GM11168 (cell line): ENCODE measurements around the gene ANGPTL4.

ENCODE experiments used
- in situ Hi-C: fragments of 300-500 bp; cut with MboI; formaldehyde crosslinking; loops from one replicate; pipeline ENCODE4 v1.12.0; 2022; ENCODE audit warnings: low sequenced_read_pairs; ENCODE audit not compliant: unreplicated experiment

ANGPTL4 gene

DNA sequence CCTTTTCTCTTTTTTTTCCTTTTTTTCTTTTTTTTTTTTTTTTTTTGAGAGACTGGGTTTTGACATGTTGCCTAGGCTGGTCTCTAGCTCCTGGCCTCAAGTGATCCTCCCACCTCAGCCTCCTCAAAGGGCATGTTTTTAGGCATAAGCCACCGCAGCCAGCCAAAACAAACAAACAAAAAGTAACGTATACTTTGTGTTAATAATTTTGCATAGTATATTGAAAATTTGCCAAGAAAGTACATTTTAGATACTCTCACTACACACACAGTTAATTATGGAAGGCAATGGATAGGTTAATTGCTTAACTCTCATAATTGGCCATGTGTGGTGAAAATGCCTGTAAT is 24.6 kb downstream of the ANGPTL4 start:
- in situ Hi-C loops = no loop called here

DNA sequence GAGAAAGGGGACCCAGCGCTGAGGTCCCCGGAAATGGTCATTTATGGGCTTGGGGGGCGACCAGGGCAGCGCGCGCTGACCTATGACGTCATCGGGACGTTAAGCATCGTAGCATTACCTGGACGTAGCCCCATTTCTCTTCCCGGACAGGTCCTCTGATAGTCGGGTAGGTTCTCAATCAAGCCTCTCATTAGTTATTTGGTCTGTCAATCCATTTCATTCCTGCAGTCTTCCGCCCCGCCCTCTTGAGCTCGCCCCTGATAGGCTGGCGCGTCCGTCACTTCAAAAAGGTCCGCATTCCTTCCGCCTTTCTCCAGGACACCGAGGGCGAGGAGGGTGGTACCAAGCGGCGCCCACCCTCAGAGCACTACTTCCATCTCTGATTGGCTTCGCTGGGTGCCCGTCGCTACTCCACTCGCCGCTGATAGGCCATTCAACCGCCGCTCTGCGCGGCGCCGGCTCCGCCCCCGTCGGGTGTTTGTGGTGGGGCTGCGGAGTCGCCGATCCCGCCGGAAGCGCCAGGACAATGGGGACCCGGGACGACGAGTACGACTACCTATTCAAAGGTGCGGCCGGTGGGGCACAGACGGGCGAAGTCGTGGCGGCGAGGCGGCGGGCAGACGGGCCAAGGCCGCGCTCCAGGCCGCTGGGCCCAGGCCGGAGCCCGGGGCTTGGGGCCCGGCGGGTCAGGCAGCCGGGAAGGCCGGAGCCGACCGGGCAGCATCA is 26.1 kb downstream of the ANGPTL4 start, which contains the start of gene RAB11B:
RAB11B (plus strand) TSS at position 470 of the 726 bp plus-strand sequence; CDS start at position 527, 57 bp downstream.
- in situ Hi-C loops = no loop called here

DNA sequence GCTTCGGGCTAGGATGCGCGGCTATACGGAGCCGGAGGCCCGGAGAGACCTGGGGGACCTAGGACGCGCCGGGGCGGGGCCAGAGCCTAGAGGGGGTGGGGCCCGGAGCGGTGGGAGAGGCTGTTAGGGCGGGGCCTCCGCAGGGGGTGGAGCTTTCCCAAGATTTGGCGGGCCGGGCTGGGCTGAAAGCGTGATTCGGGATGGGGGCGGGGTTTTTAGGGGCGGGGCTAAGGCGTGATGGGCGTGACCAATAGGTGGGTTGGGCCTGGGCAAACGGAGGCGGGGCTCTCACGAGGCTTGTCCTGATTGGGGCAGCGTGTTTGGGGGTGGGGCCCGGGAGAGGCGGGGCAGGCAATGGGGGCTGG is 26.6 kb downstream of the ANGPTL4 start:
- in situ Hi-C loops = no loop called here

DNA sequence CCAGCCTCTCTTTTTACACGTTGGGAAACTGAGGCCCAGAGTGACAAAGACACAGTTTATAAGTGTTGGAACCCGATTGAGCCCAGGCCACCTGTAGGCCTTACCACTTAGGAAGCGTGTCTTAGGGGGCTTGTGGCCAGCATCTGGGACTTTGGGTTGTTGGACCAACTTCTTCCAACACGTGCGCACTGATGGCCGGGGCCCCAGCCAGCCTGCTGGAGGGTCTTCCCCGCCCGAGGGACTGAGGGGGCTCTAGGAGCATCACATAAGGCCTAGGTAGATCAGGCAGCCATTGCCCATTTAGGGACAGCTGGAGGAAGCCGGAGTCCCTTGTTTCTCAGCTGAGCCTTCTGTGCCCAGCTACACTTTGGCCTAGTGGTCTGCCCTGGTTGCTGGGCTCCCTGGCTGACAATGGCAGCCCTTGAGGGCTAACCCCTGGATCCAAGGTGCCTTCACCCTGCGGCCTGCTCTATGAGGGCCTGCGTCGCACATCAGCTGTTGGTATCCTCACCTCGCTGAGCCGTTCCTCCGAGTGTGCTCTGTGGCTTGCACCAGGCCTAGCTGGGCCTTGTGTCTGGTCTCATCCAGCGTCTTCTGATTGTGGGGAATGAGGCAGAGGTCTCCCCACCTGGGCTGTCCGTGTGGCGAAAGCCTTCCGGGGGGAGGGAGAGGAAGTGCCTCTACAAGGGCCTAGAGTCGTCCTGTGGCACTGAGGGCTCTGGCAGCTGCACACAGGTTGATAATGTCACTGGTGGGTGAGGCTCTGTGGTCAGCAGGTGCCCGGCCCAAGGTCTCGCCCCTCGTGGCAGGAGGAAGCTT is 27.5 kb downstream of the ANGPTL4 start:
- in situ Hi-C loops = no loop called here

DNA sequence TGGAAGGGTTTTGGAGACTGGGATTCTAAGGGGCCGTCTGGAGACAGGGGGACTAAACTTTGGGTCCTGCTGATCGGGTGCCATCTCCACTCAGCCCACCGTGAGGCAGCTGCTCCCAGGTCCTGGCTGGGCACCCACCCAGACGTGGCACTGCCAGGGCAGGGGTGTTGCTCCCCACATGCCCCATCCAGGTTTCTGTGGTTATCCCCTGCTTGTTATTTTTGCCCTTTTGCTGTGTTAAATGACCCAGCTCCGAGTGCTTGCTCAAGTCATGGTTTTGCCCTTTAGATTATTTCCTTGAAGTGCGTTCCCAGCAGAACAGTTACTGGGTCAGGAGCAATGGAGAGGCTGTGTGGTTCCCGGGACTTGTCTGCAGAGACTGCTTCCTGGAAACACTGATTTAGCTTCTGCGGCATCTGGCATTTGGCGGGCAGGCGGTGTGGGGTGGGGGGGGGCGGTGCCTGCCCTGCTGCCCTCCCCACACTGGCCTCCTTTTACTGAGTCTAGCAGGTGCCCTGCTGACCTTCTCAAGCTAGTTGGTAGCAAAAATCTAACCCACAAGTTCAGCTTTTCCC is 28.1 kb downstream of the ANGPTL4 start:
- in situ Hi-C loops = no loop called here

DNA sequence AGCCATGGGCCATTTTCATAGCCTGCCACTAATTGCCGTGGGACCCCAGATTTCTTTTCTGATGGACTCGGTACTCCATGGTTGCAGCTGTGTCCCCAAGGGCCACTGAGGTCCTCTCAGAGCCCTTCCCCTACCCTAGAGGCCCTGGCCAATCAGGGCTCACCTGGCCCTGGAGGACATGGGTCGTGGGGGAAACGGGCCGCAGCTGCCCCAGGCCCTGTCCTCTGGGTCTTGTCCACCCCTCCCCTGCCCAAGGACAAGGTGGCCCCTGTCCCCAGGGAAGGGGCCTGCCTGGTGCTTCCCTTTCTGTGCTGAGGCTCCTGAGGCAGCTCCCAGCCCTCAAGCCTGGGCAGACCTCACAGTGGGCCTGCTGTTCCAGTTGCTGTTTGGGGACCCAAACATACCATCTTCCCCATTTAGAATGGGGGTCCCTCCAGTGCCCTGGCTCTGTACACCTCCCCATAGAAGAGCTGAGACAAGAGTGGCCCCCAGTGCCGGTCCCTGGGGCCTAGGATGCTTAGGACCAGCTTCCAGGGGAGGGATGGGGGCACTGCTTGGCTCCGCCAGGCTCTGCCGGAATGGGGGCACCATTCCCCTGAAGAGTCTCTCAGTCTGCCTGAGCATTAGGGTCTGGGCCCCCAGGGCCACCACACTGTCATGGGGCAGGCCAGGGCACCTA is 29.4 kb downstream of the ANGPTL4 start:
- in situ Hi-C loops = no loop called here

DNA sequence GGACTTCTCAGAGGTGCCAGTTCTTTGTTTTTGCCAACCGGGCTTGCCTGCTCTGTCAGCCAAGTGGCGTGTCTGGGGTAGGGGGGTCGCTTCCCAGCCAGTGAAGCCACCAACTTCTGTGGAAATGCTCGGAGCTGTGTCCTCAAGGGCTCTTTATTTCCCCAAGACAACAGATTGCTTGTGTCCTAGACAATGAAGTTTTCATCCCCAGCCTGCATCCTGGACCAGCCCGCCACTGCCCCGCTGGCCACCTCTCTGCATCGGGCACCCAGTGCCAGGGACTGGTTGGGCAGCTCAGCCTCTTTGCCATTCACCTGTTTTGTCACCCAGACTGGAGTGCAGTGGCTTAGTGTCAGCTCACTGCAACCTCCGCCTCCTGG is 29.9 kb downstream of the ANGPTL4 start:
- in situ Hi-C loops = no loop called here

DNA sequence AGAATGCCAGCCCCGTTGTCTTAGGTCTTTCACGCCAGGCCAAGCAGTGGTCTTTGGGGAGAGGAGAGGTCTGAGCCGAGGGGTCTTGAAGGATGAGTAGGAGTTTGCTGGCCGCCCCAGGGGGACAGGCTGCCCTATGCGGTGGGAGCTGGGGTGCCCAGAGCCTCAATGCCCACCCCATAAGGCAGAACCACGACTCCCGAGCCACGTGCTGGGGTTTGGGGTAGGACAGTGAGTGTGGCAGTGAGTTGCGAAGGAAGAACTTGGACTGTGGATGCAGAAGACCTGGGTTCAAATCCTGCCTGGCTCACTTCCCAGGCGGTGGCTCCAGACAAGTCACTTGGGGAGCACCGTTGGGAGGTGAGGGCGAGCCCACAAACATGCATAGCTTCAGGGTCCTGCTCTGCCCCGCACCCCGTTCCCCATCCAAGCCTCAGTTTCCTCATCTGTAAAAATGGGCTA is 31.7 kb downstream of the ANGPTL4 start:
- in situ Hi-C loops = no loop called here

DNA sequence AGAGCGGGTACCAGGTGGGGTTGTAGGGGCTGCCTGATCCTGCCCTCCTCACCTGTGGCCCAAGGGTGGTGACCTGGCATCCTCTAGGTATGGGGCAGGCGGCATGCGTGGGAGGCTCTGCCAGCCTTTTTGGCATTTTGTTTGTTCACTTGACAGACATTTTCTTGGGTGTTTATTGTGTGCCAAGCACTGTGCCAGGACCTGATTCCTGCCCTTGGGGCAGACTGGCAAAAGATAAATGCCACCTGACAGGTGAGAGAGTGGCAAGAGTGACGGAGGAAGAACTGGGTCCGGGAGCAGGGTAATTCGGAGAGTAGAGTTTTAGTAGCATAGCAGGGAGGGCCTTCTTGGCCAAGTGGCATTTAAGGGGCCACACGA is 32.2 kb downstream of the ANGPTL4 start:
- in situ Hi-C loops = no loop called here

DNA sequence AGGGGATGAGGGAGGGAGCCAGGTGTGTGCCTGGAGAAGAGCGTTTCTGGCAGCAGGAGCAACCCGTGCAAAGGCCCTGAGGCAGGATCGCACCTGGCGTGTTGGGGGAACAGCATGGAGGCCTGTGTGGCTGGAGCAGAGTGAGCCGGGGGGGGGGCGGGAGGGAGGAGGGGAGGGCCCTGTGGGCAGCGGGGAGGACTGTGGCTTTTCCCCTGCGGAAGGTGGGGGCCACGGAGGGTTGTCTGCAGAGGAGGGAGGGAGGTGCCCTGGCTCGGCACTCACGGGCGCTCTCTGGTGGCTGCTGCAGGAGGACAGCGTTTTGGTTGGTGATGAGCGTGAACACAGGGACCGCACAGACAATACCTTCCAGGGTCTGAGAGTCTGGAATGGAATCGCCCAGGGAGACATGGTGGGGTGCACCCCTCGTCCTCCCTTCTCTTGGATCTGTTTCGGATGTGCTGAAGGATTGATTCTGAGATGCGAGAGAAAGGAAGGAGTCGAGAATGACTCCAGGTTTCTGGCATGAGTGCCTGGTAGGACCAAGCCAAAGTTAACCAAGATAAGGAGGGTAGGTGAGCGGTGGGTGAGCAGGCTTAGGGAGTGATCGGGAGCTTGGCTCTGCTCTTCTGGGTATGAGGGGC is 32.7 kb downstream of the ANGPTL4 start:
- in situ Hi-C loops = no loop called here

DNA sequence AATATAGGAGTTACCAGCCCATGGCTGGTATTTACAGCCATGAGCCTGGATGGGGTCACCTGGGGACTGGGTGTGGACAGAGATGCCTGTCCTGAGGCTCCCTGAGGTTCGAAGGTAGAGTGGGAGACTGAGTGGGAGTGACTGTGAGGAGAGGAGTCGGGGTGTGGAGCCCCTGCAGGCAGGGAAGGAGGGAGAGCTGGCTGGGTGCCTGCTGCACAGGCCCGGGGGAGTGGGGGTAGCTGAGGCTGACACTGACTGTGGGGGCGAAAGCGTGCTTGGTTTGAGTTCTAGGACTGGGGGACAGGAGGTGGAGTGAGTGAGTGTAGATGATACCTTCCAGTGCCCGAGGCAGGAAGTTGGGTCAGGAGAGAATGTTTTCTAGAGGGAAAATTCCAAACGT is 33.3 kb downstream of the ANGPTL4 start:
- in situ Hi-C loops = no loop called here

DNA sequence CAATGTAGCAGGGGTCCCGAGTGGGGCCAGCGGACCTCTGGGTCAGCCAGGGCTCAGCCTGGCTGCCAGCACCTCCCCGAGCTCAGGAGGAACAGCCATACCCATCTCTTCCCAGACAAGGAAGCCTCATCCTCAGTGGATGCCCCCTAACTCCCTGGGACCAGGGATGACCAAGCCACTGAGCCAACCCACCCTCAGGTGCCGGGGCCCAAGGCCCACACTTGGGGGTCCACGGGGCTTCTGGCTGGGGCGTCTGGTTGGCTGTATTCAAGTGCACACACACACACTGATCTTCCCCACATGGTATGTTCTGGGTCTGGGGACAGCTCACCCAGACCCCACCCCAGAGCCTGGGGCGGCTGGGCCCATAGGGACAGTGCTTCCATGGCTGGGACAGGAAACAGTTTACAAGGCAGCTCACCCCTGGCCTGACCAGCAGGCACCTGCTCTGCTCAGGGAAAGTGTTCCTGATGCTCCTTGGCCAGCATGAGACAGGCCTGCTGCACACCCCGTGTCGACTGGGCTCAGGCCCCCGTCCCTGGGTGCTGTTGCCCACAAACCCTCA is 33.9 kb downstream of the ANGPTL4 start:
- in situ Hi-C loops = no loop called here

DNA sequence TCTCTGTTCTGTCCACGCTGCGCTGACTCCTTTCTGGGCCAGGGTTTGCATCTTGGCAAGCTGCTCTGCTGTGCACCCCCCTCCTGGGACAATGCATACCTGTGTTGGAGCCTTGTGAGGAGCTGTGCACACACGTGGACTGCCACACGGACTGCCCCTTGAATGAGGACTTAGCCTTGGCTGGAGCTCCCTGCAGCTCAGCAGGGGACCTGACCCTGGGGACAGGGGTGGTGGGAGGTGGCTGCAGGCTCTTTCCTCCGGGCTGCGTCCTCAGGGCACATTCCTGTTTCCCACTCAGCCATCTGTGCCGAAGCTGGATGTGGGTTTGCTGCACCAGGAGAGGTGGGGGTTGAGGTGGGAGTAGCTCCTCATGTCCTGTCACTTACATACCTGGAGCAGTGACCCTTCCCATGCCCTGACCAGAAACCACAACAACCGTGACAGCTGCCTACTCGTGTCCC is 34.4 kb downstream of the ANGPTL4 start:
- in situ Hi-C loops = no loop called here

DNA sequence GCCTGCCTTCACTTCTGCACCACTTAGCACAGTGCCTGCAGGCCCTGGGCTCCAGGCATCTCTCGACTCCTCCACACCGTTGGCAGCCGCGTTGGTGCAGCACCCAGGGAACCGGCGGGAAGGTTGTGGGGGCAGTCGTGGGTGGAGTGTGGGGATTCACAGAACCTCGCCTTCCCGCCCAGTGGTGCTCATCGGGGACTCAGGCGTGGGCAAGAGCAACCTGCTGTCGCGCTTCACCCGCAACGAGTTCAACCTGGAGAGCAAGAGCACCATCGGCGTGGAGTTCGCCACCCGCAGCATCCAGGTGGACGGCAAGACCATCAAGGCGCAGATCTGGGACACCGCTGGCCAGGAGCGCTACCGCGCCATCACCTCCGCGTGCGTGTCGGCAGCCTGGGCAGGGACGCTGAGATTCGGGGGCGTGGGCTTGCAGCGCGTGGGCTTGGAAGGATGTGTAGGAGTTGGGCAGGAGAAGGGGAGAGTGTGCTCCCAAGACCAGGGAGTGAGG is 35.8 kb downstream of the ANGPTL4 start:
- in situ Hi-C loops = no loop called here

DNA sequence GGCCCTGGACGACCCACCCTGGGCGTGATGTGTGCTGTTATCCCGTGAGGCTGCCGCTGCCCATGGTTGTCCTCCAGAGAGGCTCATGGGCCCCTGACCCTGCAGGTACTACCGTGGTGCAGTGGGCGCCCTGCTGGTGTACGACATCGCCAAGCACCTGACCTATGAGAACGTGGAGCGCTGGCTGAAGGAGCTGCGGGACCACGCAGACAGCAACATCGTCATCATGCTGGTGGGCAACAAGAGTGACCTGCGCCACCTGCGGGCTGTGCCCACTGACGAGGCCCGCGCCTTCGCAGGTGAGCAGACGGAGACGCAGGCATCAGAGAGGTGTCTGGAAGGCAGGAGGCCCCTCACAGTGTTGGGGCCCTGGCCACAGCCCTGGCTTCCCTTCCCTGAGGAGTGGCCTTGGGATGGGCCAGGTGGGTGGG is 38.0 kb downstream of the ANGPTL4 start:
- in situ Hi-C loops = no loop called here

DNA sequence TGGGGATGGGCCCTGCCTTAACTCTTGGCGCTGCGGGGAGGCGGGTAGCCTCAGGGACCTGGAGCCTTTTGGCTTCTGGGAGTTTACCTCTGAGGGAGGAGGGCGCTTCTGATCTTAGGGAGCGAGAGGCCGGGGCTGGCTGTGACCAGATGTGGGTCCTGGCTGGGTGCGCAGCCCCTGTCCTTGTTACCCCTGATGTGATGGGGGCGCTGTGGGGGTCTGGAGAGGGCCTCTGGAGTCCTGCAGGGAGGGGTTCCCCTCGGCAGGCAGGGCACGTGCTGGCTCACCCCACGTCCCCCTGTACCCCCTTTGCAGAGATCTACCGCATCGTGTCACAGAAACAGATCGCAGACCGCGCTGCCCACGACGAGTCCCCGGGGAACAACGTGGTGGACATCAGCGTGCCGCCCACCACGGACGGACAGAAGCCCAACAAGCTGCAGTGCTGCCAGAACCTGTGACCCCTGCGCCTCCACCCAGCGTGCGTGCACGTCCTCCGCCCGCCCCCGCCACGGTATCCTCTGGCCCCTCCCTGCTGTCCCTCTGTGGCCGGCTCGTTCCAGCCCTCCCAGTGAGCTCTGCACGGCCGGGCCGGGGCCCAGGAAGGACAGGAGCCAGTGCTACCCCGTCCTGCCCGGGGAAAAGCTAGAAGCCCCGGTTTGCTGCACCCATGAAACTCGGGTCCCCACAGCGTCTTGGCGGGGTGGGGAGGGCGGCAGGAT is 39.3 kb downstream of the ANGPTL4 start:
- in situ Hi-C loops = no loop called here

DNA sequence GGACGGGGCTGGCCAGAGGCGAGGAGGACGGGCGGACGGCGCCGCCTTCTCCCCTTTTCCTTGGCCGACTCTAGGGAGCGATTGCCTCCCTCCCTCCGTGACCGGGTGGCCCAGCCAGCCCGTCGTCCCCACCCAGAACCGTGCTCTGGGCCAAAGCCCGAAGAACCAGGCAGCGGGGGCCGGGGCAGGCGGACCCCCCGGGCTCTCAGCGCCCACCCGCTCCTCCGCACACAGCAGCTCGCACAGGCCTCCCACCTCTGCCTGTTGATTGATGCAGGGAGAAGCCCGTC is 39.8 kb downstream of the ANGPTL4 start:
- in situ Hi-C loops = no loop called here

DNA sequence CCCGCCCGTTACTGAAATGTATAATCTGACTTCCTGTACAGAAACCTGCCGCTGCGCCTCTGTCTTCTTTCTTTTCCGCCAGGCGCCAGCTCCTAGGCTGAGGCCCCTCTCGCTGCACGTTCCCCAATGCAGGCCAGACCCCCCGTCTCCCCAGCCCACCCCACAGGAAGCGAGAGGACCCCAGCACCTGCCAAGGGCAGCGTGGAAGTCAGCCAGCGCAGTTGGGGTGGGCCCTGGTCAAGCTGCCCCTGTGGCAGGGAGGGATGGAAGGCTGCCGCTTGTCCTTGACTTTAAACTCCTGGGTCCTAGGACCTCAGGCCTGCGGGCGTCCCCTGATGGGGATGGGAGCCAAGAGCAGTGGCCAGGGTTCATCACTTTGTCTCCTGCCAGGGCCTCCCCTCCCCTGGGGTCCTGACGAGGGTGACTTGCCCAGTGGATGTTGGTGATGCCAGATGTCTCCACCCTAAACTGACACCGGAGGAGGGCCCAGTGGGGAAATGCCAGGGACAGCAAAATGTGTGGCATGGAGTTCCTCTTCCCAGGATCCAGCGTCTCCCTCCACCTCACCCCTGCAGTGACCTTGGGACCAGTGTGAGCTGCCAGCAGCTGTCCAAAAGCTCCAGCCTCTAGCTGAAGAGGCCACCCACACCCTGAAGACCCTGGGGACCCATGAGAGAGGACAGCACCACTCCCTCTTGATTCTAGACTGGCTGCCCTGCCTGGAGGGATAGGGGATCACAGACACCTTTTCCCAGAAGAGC is 40.6 kb downstream of the ANGPTL4 start:
- in situ Hi-C loops = no loop called here

DNA sequence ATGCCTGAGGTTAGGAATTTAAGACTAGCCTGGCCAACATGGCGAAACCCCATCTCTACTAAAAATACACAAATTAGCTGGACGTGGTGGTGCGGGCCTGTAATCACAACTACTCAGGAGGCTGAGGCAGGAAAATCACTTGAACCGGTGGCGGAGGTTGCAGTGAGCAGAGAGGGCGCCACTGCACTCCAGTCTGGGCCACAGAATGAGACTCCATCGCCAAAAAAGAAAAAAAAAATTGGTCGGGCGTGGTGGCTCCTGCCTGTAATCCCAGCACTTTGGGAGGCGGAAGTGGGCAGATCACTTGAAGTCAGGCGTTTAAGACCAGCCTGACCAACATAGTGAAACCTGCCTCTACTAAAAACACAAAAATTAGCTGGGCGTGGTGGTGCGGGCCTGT is 46.8 kb downstream of the ANGPTL4 start:
- in situ Hi-C loops = loop anchor here (10.0 kb wide), 1 partner anchor 94 kb away; the partner anchor contains the start of gene PRAM1
